Ishikawa (cell line): ENCODE data around the gene MEGF11.

ENCODE experiments used
- CEBPB ChIP-seq: IDR thresholded peaks from 2 replicates; pipeline ENCODE4 v1.6.1; 2012
- CREB1 ChIP-seq: IDR thresholded peaks from 2 replicates; pipeline ENCODE4 v1.6.1; 2012; ENCODE audit warnings: low read depth
- EP300 ChIP-seq: IDR thresholded peaks from 2 replicates; pipeline ENCODE4 v1.6.1; 2012; ENCODE audit warnings: borderline replicate concordance
- MAX ChIP-seq: IDR thresholded peaks from 2 replicates; pipeline ENCODE4 v1.6.1; 2012
- NFIC ChIP-seq: IDR thresholded peaks from 2 replicates; pipeline ENCODE4 v1.6.1; 2012
- RAD21 ChIP-seq: IDR thresholded peaks from 2 replicates; pipeline ENCODE4 v1.6.1; 2012; ENCODE audit warnings: low read depth
- TAF1 ChIP-seq: IDR thresholded peaks from 2 replicates; pipeline ENCODE4 v1.6.1; 2012; ENCODE audit warnings: low read depth, mild to moderate bottlenecking
- TCF12 ChIP-seq: IDR thresholded peaks from 2 replicates; pipeline ENCODE4 v1.6.1; 2012; ENCODE audit warnings: low read depth
- TF ChIP-seq, protein P1 (sequence below): IDR thresholded peaks from 2 replicates; pipeline ENCODE4 v1.6.1; 2012; ENCODE audit warnings: low read depth, mild to moderate bottlenecking
- TF ChIP-seq, protein P2 (sequence below): IDR thresholded peaks from 2 replicates; pipeline ENCODE4 v1.6.1; 2012

DNA sequence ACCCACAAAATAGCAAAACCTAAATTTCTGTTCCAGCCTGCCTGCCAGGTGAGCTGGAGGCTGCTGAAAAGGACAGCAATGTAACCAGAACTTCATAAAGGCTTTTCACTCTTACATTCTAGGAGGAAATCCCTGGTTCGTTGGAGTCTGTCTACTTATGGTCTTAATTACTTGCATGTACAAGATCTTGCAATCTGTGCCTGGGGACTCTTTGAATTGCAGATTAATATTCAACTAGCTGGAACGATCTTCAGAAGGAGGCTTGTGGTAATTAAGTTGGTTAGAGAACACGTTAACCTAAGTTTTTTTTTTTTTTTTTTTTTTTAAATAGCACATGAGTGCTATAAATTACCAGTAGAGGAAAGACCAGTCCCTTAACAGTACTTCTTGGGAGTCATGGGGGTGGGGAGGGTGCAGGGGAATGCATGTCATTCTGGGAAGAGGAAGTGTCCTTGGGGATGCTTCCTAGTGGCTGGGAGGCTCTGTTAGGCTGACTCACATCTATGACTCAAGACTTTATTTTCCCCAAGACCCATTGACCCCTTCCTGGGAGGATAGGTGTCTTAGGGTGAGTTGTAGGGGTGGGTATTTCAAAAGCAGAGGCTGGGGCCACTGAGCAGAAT is 244.5 kb downstream of the MEGF11 start:
- TF ChIP-seq NFIC = no peak
- no peak for TF ChIP-seq TCF12
- TF ChIP-seq EP300 = no peak
- TF ChIP-seq RAD21 = no peak
- TF ChIP-seq, protein P1, sequence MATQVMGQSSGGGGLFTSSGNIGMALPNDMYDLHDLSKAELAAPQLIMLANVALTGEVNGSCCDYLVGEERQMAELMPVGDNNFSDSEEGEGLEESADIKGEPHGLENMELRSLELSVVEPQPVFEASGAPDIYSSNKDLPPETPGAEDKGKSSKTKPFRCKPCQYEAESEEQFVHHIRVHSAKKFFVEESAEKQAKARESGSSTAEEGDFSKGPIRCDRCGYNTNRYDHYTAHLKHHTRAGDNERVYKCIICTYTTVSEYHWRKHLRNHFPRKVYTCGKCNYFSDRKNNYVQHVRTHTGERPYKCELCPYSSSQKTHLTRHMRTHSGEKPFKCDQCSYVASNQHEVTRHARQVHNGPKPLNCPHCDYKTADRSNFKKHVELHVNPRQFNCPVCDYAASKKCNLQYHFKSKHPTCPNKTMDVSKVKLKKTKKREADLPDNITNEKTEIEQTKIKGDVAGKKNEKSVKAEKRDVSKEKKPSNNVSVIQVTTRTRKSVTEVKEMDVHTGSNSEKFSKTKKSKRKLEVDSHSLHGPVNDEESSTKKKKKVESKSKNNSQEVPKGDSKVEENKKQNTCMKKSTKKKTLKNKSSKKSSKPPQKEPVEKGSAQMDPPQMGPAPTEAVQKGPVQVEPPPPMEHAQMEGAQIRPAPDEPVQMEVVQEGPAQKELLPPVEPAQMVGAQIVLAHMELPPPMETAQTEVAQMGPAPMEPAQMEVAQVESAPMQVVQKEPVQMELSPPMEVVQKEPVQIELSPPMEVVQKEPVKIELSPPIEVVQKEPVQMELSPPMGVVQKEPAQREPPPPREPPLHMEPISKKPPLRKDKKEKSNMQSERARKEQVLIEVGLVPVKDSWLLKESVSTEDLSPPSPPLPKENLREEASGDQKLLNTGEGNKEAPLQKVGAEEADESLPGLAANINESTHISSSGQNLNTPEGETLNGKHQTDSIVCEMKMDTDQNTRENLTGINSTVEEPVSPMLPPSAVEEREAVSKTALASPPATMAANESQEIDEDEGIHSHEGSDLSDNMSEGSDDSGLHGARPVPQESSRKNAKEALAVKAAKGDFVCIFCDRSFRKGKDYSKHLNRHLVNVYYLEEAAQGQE = no peak
- TF ChIP-seq MAX = no peak
- TF ChIP-seq CEBPB = no peak
- TF ChIP-seq TAF1 = no peak
- TF ChIP-seq CREB1 = no peak
- TF ChIP-seq, protein P2, sequence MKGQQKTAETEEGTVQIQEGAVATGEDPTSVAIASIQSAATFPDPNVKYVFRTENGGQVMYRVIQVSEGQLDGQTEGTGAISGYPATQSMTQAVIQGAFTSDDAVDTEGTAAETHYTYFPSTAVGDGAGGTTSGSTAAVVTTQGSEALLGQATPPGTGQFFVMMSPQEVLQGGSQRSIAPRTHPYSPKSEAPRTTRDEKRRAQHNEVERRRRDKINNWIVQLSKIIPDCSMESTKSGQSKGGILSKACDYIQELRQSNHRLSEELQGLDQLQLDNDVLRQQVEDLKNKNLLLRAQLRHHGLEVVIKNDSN = no peak
